Measurements from ENCODE around the gene GPAT2. TPM values are rescaled to one million over a fixed set of nuclear protein-coding genes. Genes with fewer than 3 reads are reported as not detected.
"Not testable (repeated sequence)": the region's sequence is repeated elsewhere in the genome, so short reads cannot be mapped to it uniquely, and the experiment has no call there.

GPAT2 gene
- total and polyA plus RNA-seq, 4 donors, result 1.2 to 6.2 (median 4.8) TPM

DNA sequence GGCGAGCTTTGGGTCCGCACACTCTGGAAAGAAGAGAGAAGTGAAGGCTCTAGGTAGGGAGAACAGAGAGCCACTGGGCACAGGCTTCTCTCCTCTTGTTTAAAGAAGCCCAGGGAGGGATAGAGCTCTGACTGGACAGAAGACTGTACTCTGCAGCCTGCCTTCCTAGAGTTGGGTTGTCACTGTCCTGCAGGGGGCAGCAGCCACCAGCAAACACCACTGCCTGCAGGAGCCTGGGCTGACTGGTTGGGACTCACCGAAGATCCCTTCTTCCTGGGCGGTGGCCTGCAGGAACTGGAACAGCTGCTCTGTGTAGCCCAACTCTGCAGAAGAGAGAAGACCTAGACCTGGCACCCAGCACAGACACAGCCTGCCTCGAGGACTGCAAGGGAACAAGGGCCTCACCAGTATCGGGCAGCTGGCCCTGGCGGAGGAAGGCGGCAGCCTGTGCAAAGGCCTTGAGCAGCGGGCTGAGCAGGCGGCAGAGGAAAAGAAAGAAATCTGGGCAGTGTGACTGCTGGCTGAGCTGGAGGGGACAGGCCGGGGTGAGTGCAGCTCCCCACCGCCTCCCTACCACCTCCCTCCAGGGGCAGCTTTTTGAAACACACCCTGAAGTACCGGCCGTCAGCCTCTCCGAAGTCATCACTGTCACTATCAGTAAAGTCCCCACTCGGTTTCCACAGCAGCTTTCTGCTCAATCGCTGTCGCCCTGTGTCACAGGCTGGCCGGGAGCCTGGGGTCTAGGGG lies 11.8 kb downstream of the GPAT2 start:
- not testable (repeated sequence) for H3K27ac ChIP-seq (ENCODE audit: low read depth in 1 of 2, low read length in 1 of 2); H3K27me3 ChIP-seq (ENCODE audit: control insufficient read depth in 3 of 3, insufficient read depth in 3 of 3, low read length in 2 of 3); H3K4me3 ChIP-seq; H3K4me1 ChIP-seq (ENCODE audit: control insufficient read depth in 5 of 5, insufficient read depth in 5 of 5, low read length in 5 of 5); H3K9me3 ChIP-seq (ENCODE audit: control insufficient read depth in 4 of 4, insufficient read depth in 3 of 4, low read length in 3 of 4); H3K9ac ChIP-seq (ENCODE audit: insufficient read depth in 1 of 2, low read length in 2 of 2); H3K36me3 ChIP-seq (ENCODE audit: control insufficient read depth in 4 of 4, insufficient read depth in 4 of 4, low read length in 4 of 4)
- peak; percentile 88 for ATAC-seq (ENCODE audit: insufficient read depth, low FRiP score)
- DNase-seq, result peak; percentile 79 to 83 (median 80)
- WGBS, 2 donors, result 69 to 78% methylated on average over 13 to 14 of the region's 19 CpGs
- peak; percentile 79 for TF ChIP-seq CTCF (IDR thresholded peaks at IDR 0.05; ENCODE audit: control extremely low read depth, extremely low read depth)

- not testable (repeated sequence) for ATAC-seq (ENCODE audit: insufficient read depth, low FRiP score); H3K9ac ChIP-seq (ENCODE audit: insufficient read depth in 1 of 2, low read length in 2 of 2); H3K27me3 ChIP-seq (ENCODE audit: control insufficient read depth in 3 of 3, insufficient read depth in 3 of 3, low read length in 2 of 3); DNase-seq; H3K4me1 ChIP-seq (ENCODE audit: control insufficient read depth in 5 of 5, insufficient read depth in 5 of 5, low read length in 5 of 5); H3K9me3 ChIP-seq (ENCODE audit: control insufficient read depth in 4 of 4, insufficient read depth in 3 of 4, low read length in 3 of 4); H3K4me3 ChIP-seq; H3K27ac ChIP-seq (ENCODE audit: low read depth in 1 of 2, low read length in 1 of 2); H3K36me3 ChIP-seq (ENCODE audit: control insufficient read depth in 4 of 4, insufficient read depth in 4 of 4, low read length in 4 of 4)
- WGBS, 2 donors, result 90 to 92% methylated on average over 7 of the region's 7 CpGs
Measured at GRCh38 chr2:96022126-96022525, 12.6 kb downstream of the GPAT2 start.

DNA sequence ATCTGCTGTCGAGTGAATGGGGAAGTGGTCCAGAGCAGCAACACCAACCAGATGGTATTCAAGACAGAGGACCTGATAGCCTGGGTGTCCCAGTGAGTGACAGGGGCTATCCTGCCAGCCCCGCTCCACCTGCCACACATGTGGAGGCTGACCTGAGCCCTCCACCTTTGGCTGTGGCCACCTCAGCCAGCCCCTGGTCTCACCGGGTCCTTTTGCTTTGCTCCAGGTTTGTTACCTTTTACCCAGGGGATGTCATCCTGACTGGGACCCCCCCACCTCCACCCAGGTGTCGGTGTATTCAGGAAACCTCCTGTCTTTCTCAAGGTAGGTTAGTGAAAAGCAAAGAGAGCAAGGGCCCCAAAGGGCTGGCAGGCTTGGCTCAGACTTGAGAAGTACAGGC lies 13.6 kb downstream of the GPAT2 start:
- not testable (repeated sequence) for H3K9me3 ChIP-seq (ENCODE audit: control insufficient read depth in 4 of 4, insufficient read depth in 3 of 4, low read length in 3 of 4); DNase-seq; H3K9ac ChIP-seq (ENCODE audit: insufficient read depth in 1 of 2, low read length in 2 of 2); H3K27me3 ChIP-seq (ENCODE audit: control insufficient read depth in 3 of 3, insufficient read depth in 3 of 3, low read length in 2 of 3); H3K4me3 ChIP-seq; H3K36me3 ChIP-seq (ENCODE audit: control insufficient read depth in 4 of 4, insufficient read depth in 4 of 4, low read length in 4 of 4); H3K27ac ChIP-seq (ENCODE audit: low read depth in 1 of 2, low read length in 1 of 2); H3K4me1 ChIP-seq (ENCODE audit: control insufficient read depth in 5 of 5, insufficient read depth in 5 of 5, low read length in 5 of 5); ATAC-seq (ENCODE audit: insufficient read depth, low FRiP score)
- WGBS, 2 donors, result 86 to 89% methylated on average over 4 of the region's 4 CpGs

GRCh38 chr2:96019909-96020590 lies 14.7 kb downstream of the GPAT2 start:
- H3K4me1 ChIP-seq (ENCODE audit: control insufficient read depth in 5 of 5, insufficient read depth in 5 of 5, low read length in 5 of 5), result not testable (repeated sequence)

DNA sequence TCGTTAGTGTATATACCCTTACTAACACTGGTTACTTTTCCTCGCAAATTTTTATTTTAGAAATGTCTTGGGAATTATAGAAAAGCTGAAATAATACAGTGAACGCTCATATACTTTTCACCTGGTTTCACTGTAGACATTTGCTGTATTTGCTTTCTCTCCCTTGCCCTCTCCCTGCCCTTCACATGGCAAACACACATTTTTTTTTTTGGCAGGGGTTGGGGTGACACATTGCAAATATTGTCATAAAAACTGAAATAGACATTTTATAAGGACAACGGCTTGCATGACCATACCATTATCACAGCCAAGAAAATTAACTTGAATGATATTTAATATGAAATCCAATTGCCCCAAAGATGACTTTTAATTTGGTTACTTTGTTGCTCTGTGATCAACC lies 18.4 kb downstream of the GPAT2 start:
- not testable (repeated sequence) for H3K9me3 ChIP-seq (ENCODE audit: control insufficient read depth in 4 of 4, insufficient read depth in 3 of 4, low read length in 3 of 4); ATAC-seq (ENCODE audit: insufficient read depth, low FRiP score); DNase-seq; H3K36me3 ChIP-seq (ENCODE audit: control insufficient read depth in 4 of 4, insufficient read depth in 4 of 4, low read length in 4 of 4); H3K9ac ChIP-seq (ENCODE audit: insufficient read depth in 1 of 2, low read length in 2 of 2); H3K4me1 ChIP-seq (ENCODE audit: control insufficient read depth in 5 of 5, insufficient read depth in 5 of 5, low read length in 5 of 5); H3K4me3 ChIP-seq; H3K27ac ChIP-seq (ENCODE audit: low read depth in 1 of 2, low read length in 1 of 2); H3K27me3 ChIP-seq (ENCODE audit: control insufficient read depth in 3 of 3, insufficient read depth in 3 of 3, low read length in 2 of 3)
- 62 to 93% methylated on average over 3 of the region's 4 CpGs for WGBS, 2 donors

More at GRCh38 chr2:96019909-96020590, 14.7 kb downstream of the GPAT2 start:
- H3K27ac ChIP-seq (ENCODE audit: low read depth in 1 of 2, low read length in 1 of 2); H3K27me3 ChIP-seq (ENCODE audit: control insufficient read depth in 3 of 3, insufficient read depth in 3 of 3, low read length in 2 of 3); ATAC-seq (ENCODE audit: insufficient read depth, low FRiP score); H3K9ac ChIP-seq (ENCODE audit: insufficient read depth in 1 of 2, low read length in 2 of 2); H3K36me3 ChIP-seq (ENCODE audit: control insufficient read depth in 4 of 4, insufficient read depth in 4 of 4, low read length in 4 of 4); H3K9me3 ChIP-seq (ENCODE audit: control insufficient read depth in 4 of 4, insufficient read depth in 3 of 4, low read length in 3 of 4); H3K4me3 ChIP-seq; DNase-seq: not testable (repeated sequence)
- WGBS, 2 donors, result 77 to 94% methylated on average over 3 of the region's 9 CpGs

DNA sequence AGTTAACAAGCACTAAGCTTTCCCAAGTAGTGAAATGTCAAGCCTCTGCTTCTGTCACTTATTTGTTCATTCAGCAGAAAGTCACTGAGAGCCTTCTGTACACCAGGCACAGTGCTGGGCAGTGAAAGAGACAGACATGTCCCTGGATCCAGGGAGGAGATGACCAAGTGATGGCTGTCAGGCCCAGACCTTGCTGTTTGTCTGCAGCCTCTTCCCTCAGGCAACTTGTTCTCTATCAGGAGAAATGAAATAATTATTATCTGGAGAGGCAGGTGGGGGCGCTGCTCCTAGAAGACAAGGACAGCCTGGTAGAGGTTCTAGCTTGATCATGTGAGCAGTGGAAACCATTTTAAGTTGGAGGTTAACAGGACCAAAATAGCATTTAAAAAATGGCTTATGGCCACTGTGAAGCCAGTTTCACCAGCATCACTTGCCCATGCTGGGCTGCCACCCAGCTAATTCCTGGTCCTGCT lies 21.9 kb downstream of the GPAT2 start:
- H3K36me3 ChIP-seq (ENCODE audit: control insufficient read depth in 4 of 4, insufficient read depth in 4 of 4, low read length in 4 of 4); H3K27ac ChIP-seq (ENCODE audit: low read depth in 1 of 2, low read length in 1 of 2); ATAC-seq (ENCODE audit: insufficient read depth, low FRiP score); H3K27me3 ChIP-seq (ENCODE audit: control insufficient read depth in 3 of 3, insufficient read depth in 3 of 3, low read length in 2 of 3); DNase-seq; H3K4me3 ChIP-seq; H3K9me3 ChIP-seq (ENCODE audit: control insufficient read depth in 4 of 4, insufficient read depth in 3 of 4, low read length in 3 of 4); H3K4me1 ChIP-seq (ENCODE audit: control insufficient read depth in 5 of 5, insufficient read depth in 5 of 5, low read length in 5 of 5); H3K9ac ChIP-seq (ENCODE audit: insufficient read depth in 1 of 2, low read length in 2 of 2): not testable (repeated sequence)
- WGBS, 2 donors, result 87 to 90% methylated on average over 1 of the region's 1 CpG

- H3K4me3 ChIP-seq; H3K9ac ChIP-seq (ENCODE audit: insufficient read depth in 1 of 2, low read length in 2 of 2); H3K27me3 ChIP-seq (ENCODE audit: control insufficient read depth in 3 of 3, insufficient read depth in 3 of 3, low read length in 2 of 3); H3K27ac ChIP-seq (ENCODE audit: low read depth in 1 of 2, low read length in 1 of 2); ATAC-seq (ENCODE audit: insufficient read depth, low FRiP score); H3K9me3 ChIP-seq (ENCODE audit: control insufficient read depth in 4 of 4, insufficient read depth in 3 of 4, low read length in 3 of 4); H3K4me1 ChIP-seq (ENCODE audit: control insufficient read depth in 5 of 5, insufficient read depth in 5 of 5, low read length in 5 of 5); DNase-seq; H3K36me3 ChIP-seq (ENCODE audit: control insufficient read depth in 4 of 4, insufficient read depth in 4 of 4, low read length in 4 of 4): not testable (repeated sequence)
- WGBS, 2 donors, result 78 to 93% methylated on average over 8 of the region's 8 CpGs
Measured at GRCh38 chr2:96012086-96012791, 22.5 kb downstream of the GPAT2 start.

All from lung (tissue), 12 donors.